MCF 10A (cell line): Measurements from ENCODE around the gene USP47. TPM values are rescaled to one million over a fixed set of nuclear protein-coding genes. Genes with fewer than 3 reads are reported as not detected.

Source experiments
- BruUV-seq: library from RNA; stranded (reverse); fragments of 400-500 nt; replicated peaks from 2 replicates; lab custom pipeline; 2021; lab: Mats Ljungman, UMichigan
- CTCF ChIA-PET: fragments of 300-600 bp; sonication (Branson Sonifier 250); formaldehyde crosslinking; extraction: SDS; loops from one replicate; lab custom pipeline; 2021; ENCODE audit warnings: antibody characterized with exemption, inconsistent platforms; lab: Yijun Ruan, JAX
- POLR2A ChIA-PET: fragments of 300-600, 350-650 bp; sonication (Branson Sonifier 250); formaldehyde crosslinking; extraction: SDS; loops from one replicate; lab custom pipeline; 2020; ENCODE audit warnings: antibody characterized with exemption, inconsistent platforms; lab: Yijun Ruan, JAX
- DNase-seq: peaks from one replicate; pipeline ENCODE4 v3.0.0-alpha.2; 2018; ENCODE audit not compliant: unreplicated experiment
- H3K27ac Mint-ChIP-seq: one replicate; pipeline ENCODE4 v1.8.0; 2022; ENCODE audit warnings: mild to moderate bottlenecking, low read depth, mixed read lengths; ENCODE audit not compliant: unreplicated experiment
- H3K27me3 Mint-ChIP-seq: one replicate; pipeline ENCODE4 v1.8.0; 2022; ENCODE audit warnings: mixed read lengths; ENCODE audit not compliant: insufficient read depth, unreplicated experiment
- H3K36me3 Mint-ChIP-seq: one replicate; pipeline ENCODE4 v1.8.0; 2022; ENCODE audit warnings: mild to moderate bottlenecking, moderate library complexity, mixed read lengths; ENCODE audit not compliant: insufficient read depth, unreplicated experiment
- H3K4me1 Mint-ChIP-seq: one replicate; pipeline ENCODE4 v1.8.0; 2022; ENCODE audit warnings: mixed read lengths; ENCODE audit not compliant: insufficient read depth, unreplicated experiment
- H3K4me3 Mint-ChIP-seq: one replicate; pipeline ENCODE4 v1.8.0; 2022; ENCODE audit warnings: mild to moderate bottlenecking, moderate library complexity, mixed read lengths; ENCODE audit not compliant: unreplicated experiment
- H3K9me3 Mint-ChIP-seq: one replicate; pipeline ENCODE4 v1.8.0; 2022; ENCODE audit warnings: mixed read lengths; ENCODE audit not compliant: unreplicated experiment
- CTCF ChIP-seq: fragments of 200-600 bp; IDR thresholded peaks from one replicate; pipeline ENCODE4 v1.8.0; 2022; ENCODE audit warnings: antibody characterized with exemption, mild to moderate bottlenecking; ENCODE audit not compliant: unreplicated experiment
- intact Hi-C: fragments of 100-400 bp; cut with micrococcal nuclease; formaldehyde crosslinking; loops from 2 replicates; pipeline ENCODE4 v1.14.1; 2022
- total RNA-seq: library from RNA; stranded (reverse); gene quantifications from 2 replicates; pipeline ENCODE4 v1.2.3, GENCODE V29; 2022

The USP47 gene
- total RNA-seq, 1 experiment from 2014 or later: 41.6 TPM

DNA sequence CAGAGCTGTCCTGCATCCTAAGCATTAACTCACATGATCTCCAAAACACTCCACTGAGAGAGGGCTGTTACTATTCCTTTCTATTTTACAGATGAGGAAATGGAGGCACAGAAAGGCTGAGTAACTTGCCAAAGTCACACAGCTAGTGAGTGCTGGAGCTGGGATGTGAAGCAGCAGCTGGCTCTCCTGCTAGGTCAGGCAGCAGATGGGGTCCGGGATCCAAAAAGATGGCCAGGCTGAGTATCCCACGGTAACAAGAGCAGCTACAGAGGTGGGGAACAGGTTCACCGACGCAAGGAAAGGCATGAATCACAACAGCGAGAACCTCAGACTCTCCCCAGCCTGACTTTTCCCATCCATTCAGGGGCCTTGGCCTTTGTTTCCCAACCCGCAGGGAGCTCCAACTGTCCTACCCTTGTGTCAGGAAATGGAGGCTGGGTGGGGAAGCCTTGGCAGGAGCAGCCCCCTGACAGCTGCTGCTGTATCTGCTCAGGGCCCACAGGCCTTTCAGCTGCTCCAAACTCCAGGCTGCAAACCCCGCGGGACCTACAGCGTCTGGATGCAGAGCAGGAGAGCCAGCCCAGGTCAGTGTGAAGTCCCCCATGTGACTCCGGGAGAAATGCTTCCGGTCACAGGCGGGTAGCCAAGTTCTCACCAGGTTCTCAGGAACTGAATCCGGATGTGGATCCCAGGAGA is 137.2 kb downstream of the USP47 start:
- BruUV-seq: no TSS peak
- Mint-ChIP-seq H3K4me3 (no peak overlapping the region), H3K36me3 (peaks cover 9% of the 10 kb centered on the region), H3K4me1 (peaks cover 39% of the 10 kb centered on the region), H3K27me3 (no peaks in the 10 kb centered on the region), H3K27ac (peak overlapping the region; percentile 73), H3K9me3 (no peaks in the 10 kb centered on the region)
- intact Hi-C loops: no loop called here
- TF ChIP-seq CTCF: no peak
- peak; percentile 65 for DNase-seq
- ChIA-PET CTCF (interaction anchor here (1.0 to 2.3 kb wide), 4 partner anchors 12 to 47 kb away, joined by 5 to 8 read pairs (median 6); no protein-coding TSS in a partner anchor), POLR2A (interaction anchor here (0.6 to 3.8 kb wide), 7 partner anchors 14 to 727 kb away, joined by 3 to 20 read pairs (median 4); no protein-coding TSS in a partner anchor)

- Mint-ChIP-seq H3K4me1 (peaks cover 39% of the 10 kb centered on the region), H3K27me3 (no peaks in the 10 kb centered on the region), H3K4me3 (peak overlapping the region; percentile 17), H3K9me3 (no peaks in the 10 kb centered on the region), H3K36me3 (peaks cover 9% of the 10 kb centered on the region), H3K27ac (peak overlapping the region; percentile 68)
- BruUV-seq: no TSS peak
- POLR2A ChIA-PET: interaction anchor here (0.6 to 3.8 kb wide), 6 partner anchors 11 to 726 kb away, joined by 3 to 20 read pairs (median 4); no protein-coding TSS in a partner anchor
- CTCF ChIA-PET: interaction anchor here (0.7 to 2.6 kb wide), 5 partner anchors 9 to 68 kb away, joined by 3 to 8 read pairs (median 6); no protein-coding TSS in a partner anchor
- TF ChIP-seq CTCF: no peak
- intact Hi-C loops: no loop called here
- peak; percentile 33 for DNase-seq
Observed at GRCh38 chr11:11979488-11980117, 137.8 kb downstream of the USP47 start.

DNA sequence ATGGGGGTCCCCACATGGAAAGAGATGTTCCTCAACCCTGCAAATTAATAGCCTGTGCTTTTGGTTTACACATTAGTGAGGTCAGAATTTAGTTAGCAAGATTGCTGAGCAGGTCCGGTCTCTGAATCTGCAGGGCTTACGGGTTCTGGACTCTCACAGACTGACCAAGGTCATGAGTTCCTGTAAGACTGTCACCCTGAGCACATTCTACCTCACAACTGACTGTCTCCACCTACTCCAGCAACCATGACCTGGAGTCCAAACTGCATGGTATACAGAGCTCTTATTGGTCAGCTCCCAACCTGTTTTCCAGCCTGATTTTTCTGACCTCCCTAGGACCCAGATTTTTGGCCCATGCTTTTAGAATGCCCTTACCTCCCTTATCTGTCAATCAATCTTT is 138.4 kb downstream of the USP47 start:
- no peaks in the 10 kb centered on the region for H3K9me3 Mint-ChIP-seq
- ChIA-PET POLR2A (interaction anchor here (0.6 to 3.8 kb wide), 7 partner anchors 10 to 147 kb away, joined by 3 to 20 read pairs (median 4); no protein-coding TSS in a partner anchor), CTCF (interaction anchor here (0.6 to 2.6 kb wide), 5 partner anchors 8 to 138 kb away, joined by 3 to 8 read pairs (median 6); partner anchors contain the start of gene USP47)
- no peak for TF ChIP-seq CTCF
- peaks cover 39% of the 10 kb centered on the region for H3K4me1 Mint-ChIP-seq
- no peaks in the 10 kb centered on the region for H3K27me3 Mint-ChIP-seq
- peaks cover 9% of the 10 kb centered on the region for H3K36me3 Mint-ChIP-seq
- intact Hi-C loops: no loop called here
- peak overlapping the region; percentile 68 for H3K27ac Mint-ChIP-seq
- DNase-seq: no peak
- BruUV-seq: no TSS peak
- H3K4me3 Mint-ChIP-seq: peak overlapping the region; percentile 17

GRCh38 chr11:11980841-11981308 is 139.1 kb downstream of the USP47 start:
- CTCF ChIA-PET: interaction anchor here (0.6 to 2.6 kb wide), 5 partner anchors 14 to 704 kb away, joined by 3 to 8 read pairs (median 3); partner anchors contain the start of gene USP47
- peaks cover 9% of the 10 kb centered on the region for H3K36me3 Mint-ChIP-seq
- POLR2A ChIA-PET: interaction anchor here (0.6 to 3.8 kb wide), 6 partner anchors 12 to 146 kb away, joined by 3 to 20 read pairs (median 4); no protein-coding TSS in a partner anchor

More at GRCh38 chr11:11980841-11981308, 139.1 kb downstream of the USP47 start:
- no peak for DNase-seq
- H3K4me1 Mint-ChIP-seq: peaks cover 36% of the 10 kb centered on the region
- TF ChIP-seq CTCF: no peak
- H3K27me3 Mint-ChIP-seq: no peaks in the 10 kb centered on the region
- intact Hi-C loops: no loop called here
- H3K27ac Mint-ChIP-seq: no peak overlapping the region
- no TSS peak for BruUV-seq
- no peak overlapping the region for H3K4me3 Mint-ChIP-seq
- H3K9me3 Mint-ChIP-seq: no peaks in the 10 kb centered on the region
